HepG2 (cell line): Measurements from ENCODE around the gene ASH1L. TPM values are rescaled to one million over a fixed set of nuclear protein-coding genes. Genes with fewer than 3 reads are reported as not detected.
A peak's percentile ranks its signal among the peaks of the same experiment; 100 is the strongest.

Source experiments
- CENPBD1 ChIP-seq: sonication (generic); formaldehyde crosslinking; IDR thresholded peaks from 2 replicates; pipeline ENCODE4 v1.8.0; 2022; ENCODE audit warnings: missing genetic modification reagents, low read depth, mild to moderate bottlenecking, borderline replicate concordance
- DR1 ChIP-seq: sonication (generic); formaldehyde crosslinking; IDR thresholded peaks from 2 replicates; pipeline ENCODE4 v1.8.0; 2021; ENCODE audit warnings: mild to moderate bottlenecking, missing genetic modification reagents, inconsistent platforms
- E2F5 ChIP-seq: sonication (generic); formaldehyde crosslinking; conservative IDR thresholded peaks from 2 replicates; pipeline ENCODE4 v1.4.0; 2020; ENCODE audit warnings: missing genetic modification reagents
- GATAD2A ChIP-seq: IDR thresholded peaks from 2 replicates; pipeline ENCODE4 v1.6.1; 2016
- HNF1A ChIP-seq, 2 experiments: sonication (generic) in 1 of 2; formaldehyde crosslinking in 1 of 2; IDR thresholded peaks; 2 replicates each; pipeline versions ENCODE4 v1.4.0 to v1.6.1; 2016 to 2020; ENCODE audit warnings: borderline replicate concordance in 1 of 2, low read depth in 1 of 2, mild to moderate bottlenecking in 1 of 2, missing genetic modification reagents in 1 of 2
- NFRKB ChIP-seq: fragments of 450-650 bp; IDR thresholded peaks from 2 replicates; pipeline ENCODE4 v1.6.1; 2017
- NFYB ChIP-seq: sonication (generic); formaldehyde crosslinking; IDR thresholded peaks from 2 replicates; pipeline ENCODE4 v1.4.0; 2020; ENCODE audit warnings: missing genetic modification reagents
- PCBP2 ChIP-seq: fragments of 200-400 bp; formaldehyde crosslinking; optimal IDR thresholded peaks from 2 replicates; pipeline ENCODE3; 2018; ENCODE audit warnings: low read length, low read depth; ENCODE audit not compliant: poor library complexity, severe bottlenecking
- POGZ ChIP-seq: sonication (generic); formaldehyde crosslinking; IDR thresholded peaks from 2 replicates; pipeline ENCODE4 v1.4.0; 2020; ENCODE audit warnings: mild to moderate bottlenecking, missing genetic modification reagents
- PRMT3 ChIP-seq: sonication (generic); formaldehyde crosslinking; IDR thresholded peaks from 2 replicates; pipeline ENCODE4 v1.8.1; 2022; ENCODE audit warnings: low read depth, mild to moderate bottlenecking, moderate library complexity, missing genetic modification reagents, borderline replicate concordance
- TFE3 ChIP-seq: IDR thresholded peaks from 2 replicates; pipeline ENCODE4 v1.6.1; 2016
- THRA ChIP-seq: sonication (generic); formaldehyde crosslinking; IDR thresholded peaks from 2 replicates; pipeline ENCODE4 v1.4.0; 2020; ENCODE audit warnings: missing genetic modification reagents, borderline replicate concordance
- ZKSCAN1 ChIP-seq: fragments of 150-350 bp; IDR thresholded peaks from 2 replicates; pipeline ENCODE4 v1.6.1; 2014; ENCODE audit warnings: low read length
- ZNF138 ChIP-seq: sonication (generic); formaldehyde crosslinking; IDR thresholded peaks from 2 replicates; pipeline ENCODE4 v1.5.0; 2020; ENCODE audit warnings: mild to moderate bottlenecking, low read depth, missing genetic modification reagents
- ZNF207 ChIP-seq: fragments of 450-650 bp; IDR thresholded peaks from 2 replicates; pipeline ENCODE4 v1.6.1; 2016; ENCODE audit warnings: antibody characterized with exemption, borderline replicate concordance
- ZNF558 ChIP-seq: sonication (generic); formaldehyde crosslinking; IDR thresholded peaks from 2 replicates; pipeline ENCODE4 v1.9.0; 2022; ENCODE audit warnings: mild to moderate bottlenecking, missing genetic modification reagents, borderline replicate concordance
- ZXDC ChIP-seq: sonication (generic); formaldehyde crosslinking; IDR thresholded peaks from 2 replicates; pipeline ENCODE4 v1.5.0; 2020; ENCODE audit warnings: mild to moderate bottlenecking, missing genetic modification reagents
- polyA plus RNA-seq, 8 experiments: library from polyadenylated mRNA; depleted of rRNA in 3 of 8; stranded (reverse) in 7 of 8; unstranded in 1 of 8; fragments of >200 nt; fragmentation: Illumina TruSeq in 4 of 8; extraction: Trizol in 4 of 8; gene quantifications; 2 replicates each; pipeline versions ENCODE4 v1.2.1 to v1.2.3, GENCODE V29; 2011 to 2016; ENCODE audit warnings: low read depth in 4 of 8, missing spikeins in 1 of 8, mixed read lengths in 1 of 8; ENCODE audit not compliant: insufficient read depth in 1 of 8
- total RNA-seq, 5 experiments: library from RNA; depleted of rRNA; stranded (reverse); fragments of >200 nt; fragmentation: Illumina TruSeq; extraction: Trizol; gene quantifications; 2 replicates each; pipeline ENCODE4 v1.2.3, GENCODE V29; 2016; ENCODE audit warnings: low read depth in 1 of 5

ASH1L gene
- total and polyA plus RNA-seq, 2 of the 13 experiments (the other 11 are each of a cell fraction or from before 2014, with no cell fraction given), result 10.2 to 15.3 TPM

- no peak for TF ChIP-seq HNF1A (IDR thresholded peaks at IDR 0.05; ENCODE audit: low read depth)
- TF ChIP-seq HNF1A (CRISPR knock-in tag; IDR thresholded peaks at IDR 0.05; ENCODE audit: borderline replicate concordance), result peak; percentile 40; the same call in 1 of the 2 replicates
- no peak for TF ChIP-seq ZXDC (CRISPR knock-in tag)
- TF ChIP-seq PCBP2, result no peak
- no peak for TF ChIP-seq NFRKB
- TF ChIP-seq THRA (CRISPR knock-in tag), result no peak; the same call in 1 of the 2 replicates
- 0 out of 2 replicates have a peak, but pooled peaks have one; percentile 50 for TF ChIP-seq ZNF138 (CRISPR knock-in tag)
- no peak for TF ChIP-seq E2F5 (CRISPR knock-in tag)
- no peak for TF ChIP-seq PRMT3 (CRISPR knock-in tag)
- peak; percentile 69 for TF ChIP-seq POGZ (CRISPR knock-in tag)
- no peak for TF ChIP-seq CENPBD1 (CRISPR knock-in tag)
- TF ChIP-seq ZNF558 (CRISPR knock-in tag), result 0 out of 2 replicates have a peak, but pooled peaks have one; percentile 41
- TF ChIP-seq GATAD2A (CRISPR knock-in tag), result peak; percentile 22; the same call in 1 of the 2 replicates
- no peak for TF ChIP-seq ZKSCAN1
- peak; percentile 90 for TF ChIP-seq NFYB (CRISPR knock-in tag)
- TF ChIP-seq DR1, result peak; percentile 79; the same call in 1 of the 2 replicates
- TF ChIP-seq ZNF207, result no peak
- TF ChIP-seq TFE3, result peak; percentile 55; the same call in 1 of the 2 replicates
These were observed 47.1 kb upstream of the ASH1L start, which contains the start of gene MSTO1 (continued) for GRCh38 chr1:155609515-155610256.
